HEK293 (cell line): ENCODE data around the gene PHACTR1.
"Not testable (repeated sequence)": the region's sequence is repeated elsewhere in the genome, so short reads cannot be mapped to it uniquely, and the experiment has no call there.

Experiments used
- CTCF ChIA-PET: fragments of 350-600 bp; formaldehyde crosslinking; extraction: SDS; loops from one replicate; lab custom pipeline; 2021; ENCODE audit warnings: antibody characterized with exemption; lab: Yijun Ruan, JAX
- POLR2A ChIA-PET: fragments of 300-600 bp; formaldehyde crosslinking; extraction: SDS; loops from one replicate; lab custom pipeline; 2020; ENCODE audit warnings: antibody characterized with exemption, inconsistent platforms; lab: Yijun Ruan, JAX
- H3K27ac ChIP-seq: fragments of 200-500 bp; sonication (Bioruptor generic); 2 replicates; pipeline ENCODE4 v1.5.1; 2014; ENCODE audit warnings: low read depth, low read length, control low read depth, inconsistent platforms; ENCODE audit errors: extremely low read depth
- H3K36me3 ChIP-seq, 2 experiments: fragments of 200-500 bp in 1 of 2; sonication (Bioruptor generic) in 1 of 2; 1 replicate in 1 of 2; 2 replicates in 1 of 2; pipeline ENCODE4 v1.5.1; 2014 to 2017; ENCODE audit warnings: inconsistent platforms in 2 of 2, low read length in 2 of 2; ENCODE audit not compliant: control insufficient read depth in 2 of 2, insufficient read depth in 1 of 2
- H3K4me1 ChIP-seq: fragments of 200-500 bp; sonication (Bioruptor generic); 2 replicates; pipeline ENCODE4 v1.5.1; 2014; ENCODE audit warnings: mild to moderate bottlenecking, low read length, inconsistent platforms; ENCODE audit not compliant: control insufficient read depth, insufficient read depth
- H3K4me3 ChIP-seq: 2 replicates; pipeline ENCODE4 v1.5.1; 2011; ENCODE audit warnings: low read depth, mild to moderate bottlenecking, control low read depth, low read length, moderate library complexity
- H3K9me3 ChIP-seq: fragments of 200-500 bp; sonication (Bioruptor generic); 2 replicates; pipeline ENCODE4 v1.5.1; 2014; ENCODE audit warnings: low read depth, low read length, inconsistent platforms; ENCODE audit not compliant: control insufficient read depth, insufficient read depth
- AEBP2 ChIP-seq: fragments of 450-650 bp; formaldehyde crosslinking; IDR thresholded peaks from 2 replicates; pipeline ENCODE4 v1.5.1; 2016; ENCODE audit warnings: missing biosample characterization, missing genetic modification characterization, borderline replicate concordance
- GLI2 ChIP-seq: fragments of 450-650 bp; formaldehyde crosslinking; IDR thresholded peaks from 2 replicates; pipeline ENCODE4; 2017; ENCODE audit warnings: missing biosample characterization, missing genetic modification characterization, low read depth, borderline replicate concordance
- ZBTB11 ChIP-seq: fragments of 450-650 bp; formaldehyde crosslinking; conservative IDR thresholded peaks from 2 replicates; pipeline ENCODE4 v1.5.1; 2016; ENCODE audit warnings: low read depth, missing biosample characterization, missing genetic modification characterization
- ZNF121 ChIP-seq: fragments of 450-650 bp; formaldehyde crosslinking; IDR thresholded peaks from 2 replicates; pipeline ENCODE4 v1.5.1; 2016; ENCODE audit warnings: missing biosample characterization, missing genetic modification characterization
- ZNF140 ChIP-seq: fragments of 450-650 bp; formaldehyde crosslinking; IDR thresholded peaks from 2 replicates; pipeline ENCODE4 v1.5.1; 2016; ENCODE audit warnings: missing biosample characterization, missing genetic modification characterization
- ZNF221 ChIP-seq: fragments of 450-650 bp; formaldehyde crosslinking; IDR thresholded peaks from 2 replicates; pipeline ENCODE4 v1.5.1; 2017; ENCODE audit warnings: missing biosample characterization, missing genetic modification characterization, borderline replicate concordance
- ZNF266 ChIP-seq: fragments of 450-650 bp; formaldehyde crosslinking; IDR thresholded peaks from 2 replicates; pipeline ENCODE4 v1.5.1; 2016; ENCODE audit warnings: missing biosample characterization, missing genetic modification characterization, low read depth
- ZNF341 ChIP-seq: fragments of 450-650 bp; formaldehyde crosslinking; IDR thresholded peaks from 2 replicates; pipeline ENCODE4; 2016; ENCODE audit warnings: low read depth, missing biosample characterization, missing genetic modification characterization
- ZNF426 ChIP-seq: fragments of 450-650 bp; formaldehyde crosslinking; IDR thresholded peaks from 2 replicates; pipeline ENCODE4 v1.5.1; 2017; ENCODE audit warnings: missing biosample characterization, missing genetic modification characterization, mild to moderate bottlenecking, inconsistent platforms, moderate library complexity
- ZNF473 ChIP-seq: fragments of 450-650 bp; formaldehyde crosslinking; IDR thresholded peaks from 2 replicates; pipeline ENCODE4 v1.5.1; 2017; ENCODE audit warnings: missing biosample characterization, missing genetic modification characterization
- ZNF518A ChIP-seq: fragments of 450-650 bp; formaldehyde crosslinking; conservative IDR thresholded peaks from 2 replicates; pipeline ENCODE4 v1.5.1; 2016; ENCODE audit warnings: low read depth, missing biosample characterization, missing genetic modification characterization
- ZNF555 ChIP-seq: fragments of 450-650 bp; formaldehyde crosslinking; conservative IDR thresholded peaks from 2 replicates; pipeline ENCODE4 v1.5.1; 2017; ENCODE audit warnings: missing biosample characterization, mild to moderate bottlenecking, missing genetic modification characterization, inconsistent platforms
- ZNF560 ChIP-seq: fragments of 450-650 bp; formaldehyde crosslinking; IDR thresholded peaks from 2 replicates; pipeline ENCODE4 v1.5.1; 2017; ENCODE audit warnings: missing biosample characterization, missing genetic modification characterization, borderline replicate concordance
- ZNF580 ChIP-seq: fragments of 450-650 bp; formaldehyde crosslinking; IDR thresholded peaks from 2 replicates; pipeline ENCODE4 v1.5.1; 2016; ENCODE audit warnings: missing biosample characterization, missing genetic modification characterization
- ZNF623 ChIP-seq: fragments of 450-650 bp; formaldehyde crosslinking; IDR thresholded peaks from 2 replicates; pipeline ENCODE4 v1.5.1; 2016; ENCODE audit warnings: missing biosample characterization, missing genetic modification characterization
- ZNF654 ChIP-seq: fragments of 450-650 bp; formaldehyde crosslinking; IDR thresholded peaks from 2 replicates; pipeline ENCODE4 v1.5.1; 2016; ENCODE audit warnings: low read depth, missing biosample characterization, missing genetic modification characterization
- ZNF658 ChIP-seq: fragments of 450-650 bp; formaldehyde crosslinking; IDR thresholded peaks from 2 replicates; pipeline ENCODE4; 2016; ENCODE audit warnings: missing biosample characterization, missing genetic modification characterization
- ZNF670 ChIP-seq: fragments of 450-650 bp; formaldehyde crosslinking; IDR thresholded peaks from 2 replicates; pipeline ENCODE4 v1.5.1; 2016; ENCODE audit warnings: missing biosample characterization, missing genetic modification characterization, low read depth
- ZNF677 ChIP-seq: fragments of 450-650 bp; IDR thresholded peaks from 2 replicates; pipeline ENCODE4 v1.5.0; 2018; ENCODE audit warnings: missing biosample characterization, mild to moderate bottlenecking, missing genetic modification characterization, moderate library complexity
- ZXDB ChIP-seq: fragments of 450-650 bp; formaldehyde crosslinking; IDR thresholded peaks from 2 replicates; pipeline ENCODE4 v1.5.1; 2016; ENCODE audit warnings: missing biosample characterization, missing genetic modification characterization

PHACTR1 gene

GRCh38 chr6:12725263-12725662 lies 8.7 kb downstream of the PHACTR1 start:
- Histone ChIP-seq H3K4me3 (no peak overlapping the region), H3K4me1 (no peaks in the 10 kb centered on the region), H3K36me3 (no peaks in the 10 kb centered on the region), H3K27ac (no peak overlapping the region)
- POLR2A ChIA-PET, result no interaction called here
- TF ChIP-seq ZNF658 (tag by site-specific recombination) (no peak), ZNF473 (tag by site-specific recombination) (no peak), ZNF221 (tag by site-specific recombination) (no peak)
- TF ChIP-seq, all 188 proteins: peak for 0
- CTCF ChIA-PET, result interaction anchor here (1.1 kb wide), 1 partner anchor 169 kb away, joined by 4 read pairs; no protein-coding TSS in a partner anchor
- H3K9me3 ChIP-seq, result no peaks in the 10 kb centered on the region

- Histone ChIP-seq H3K4me1 (peaks cover 2% of the 10 kb centered on the region), H3K36me3 (no peaks in the 10 kb centered on the region), H3K27ac (no peak overlapping the region), H3K9me3 (no peaks in the 10 kb centered on the region)
- POLR2A ChIA-PET, result no interaction called here
- TF ChIP-seq ZNF670 (tag by site-specific recombination) (no peak), ZNF677 (tag by site-specific recombination) (no peak), ZNF341 (0 out of 2 replicates have a peak, but pooled peaks have one; percentile 9)
- TF ChIP-seq, all 188 proteins: peak for 1
- CTCF ChIA-PET, result interaction anchor here (1.5 kb wide), 1 partner anchor 35 kb away, joined by 3 read pairs; no protein-coding TSS in a partner anchor
- no peak overlapping the region for H3K4me3 ChIP-seq
Measured at GRCh38 chr6:12729467-12729866, 12.9 kb downstream of the PHACTR1 start.

GRCh38 chr6:12730809-12731208 lies 14.2 kb downstream of the PHACTR1 start:
- H3K4me1 ChIP-seq, H3K36me3 ChIP-seq, H3K9me3 ChIP-seq, H3K4me3 ChIP-seq, H3K27ac ChIP-seq, POLR2A ChIA-PET, CTCF ChIA-PET: not testable (repeated sequence)
- TF ChIP-seq ZNF266 (0 out of 2 replicates have a peak, but pooled peaks have one; percentile 41), ZNF140 (tag by site-specific recombination) (peak; percentile 78), ZXDB (tag by site-specific recombination) (peak; percentile 49; the same call in 1 of the 2 replicates), ZNF426 (tag by site-specific recombination) (peak; percentile 81), AEBP2 (0 out of 2 replicates have a peak, but pooled peaks have one; percentile 23), ZNF623 (tag by site-specific recombination) (peak; percentile 69), ZNF518A (peak; percentile 89), ZNF580 (0 out of 2 replicates have a peak, but pooled peaks have one; percentile 57), GLI2 (tag by site-specific recombination) (peak; percentile 21; the same call in 1 of the 2 replicates), ZNF121 (tag by site-specific recombination) (0 out of 2 replicates have a peak, but pooled peaks have one; percentile 14), ZNF654 (tag by site-specific recombination) (peak; percentile 29), ZNF555 (tag by site-specific recombination) (peak; percentile 78), ZBTB11 (tag by site-specific recombination) (peak; percentile 68), ZNF341 (0 out of 2 replicates have a peak, but pooled peaks have one; percentile 12), ZNF560 (tag by site-specific recombination) (0 out of 2 replicates have a peak, but pooled peaks have one; percentile 41)
